GM21390 (cell line): Measurements from ENCODE around the gene RIPOR1.

Experiments used
- ATAC-seq: cut with Tn5 transposase; IDR thresholded peaks from one replicate; pipeline ENCODE4 v1.9.1; 2021; ENCODE audit not compliant: unreplicated experiment

The RIPOR1 gene

DNA sequence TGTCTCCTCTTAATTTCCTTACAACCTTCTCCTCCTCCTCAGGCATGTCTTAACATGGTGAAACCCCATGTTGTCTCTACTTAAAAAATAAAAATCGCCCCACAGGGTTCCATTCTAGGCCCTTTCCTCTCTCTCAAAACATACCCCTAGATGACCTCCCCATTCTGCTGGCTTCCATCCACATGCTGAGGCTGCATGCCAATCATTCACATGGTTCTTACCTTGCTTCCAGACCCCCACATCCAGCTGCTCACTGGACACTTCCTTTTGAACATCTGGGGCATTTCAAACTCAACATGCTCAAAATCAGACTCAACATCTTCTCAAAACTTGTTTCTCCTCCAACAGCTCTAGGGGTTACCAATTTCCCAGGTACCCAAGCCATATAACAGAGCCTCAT lies 21.3 kb downstream of the RIPOR1 start:
- ATAC-seq, result no peak

DNA sequence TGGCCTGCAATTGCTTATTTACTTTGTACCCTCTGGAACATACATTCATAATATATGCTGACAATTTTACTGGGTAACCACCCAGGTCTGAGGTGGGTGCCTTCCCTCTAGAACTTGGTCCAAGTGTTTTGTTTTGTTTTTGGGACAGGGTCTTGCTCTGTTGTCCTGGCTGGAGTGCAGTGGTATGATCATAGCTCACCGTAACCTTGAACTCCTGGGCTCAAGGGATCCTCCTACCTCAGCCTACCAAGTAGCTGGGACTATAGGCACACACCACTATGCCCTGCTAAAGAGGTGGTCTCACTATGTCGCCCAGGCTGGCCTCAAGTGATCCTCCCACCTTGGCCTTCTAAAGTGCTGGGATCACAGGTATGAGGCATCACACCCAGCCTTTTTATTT lies 22.5 kb downstream of the RIPOR1 start:
- ATAC-seq, result no peak

DNA sequence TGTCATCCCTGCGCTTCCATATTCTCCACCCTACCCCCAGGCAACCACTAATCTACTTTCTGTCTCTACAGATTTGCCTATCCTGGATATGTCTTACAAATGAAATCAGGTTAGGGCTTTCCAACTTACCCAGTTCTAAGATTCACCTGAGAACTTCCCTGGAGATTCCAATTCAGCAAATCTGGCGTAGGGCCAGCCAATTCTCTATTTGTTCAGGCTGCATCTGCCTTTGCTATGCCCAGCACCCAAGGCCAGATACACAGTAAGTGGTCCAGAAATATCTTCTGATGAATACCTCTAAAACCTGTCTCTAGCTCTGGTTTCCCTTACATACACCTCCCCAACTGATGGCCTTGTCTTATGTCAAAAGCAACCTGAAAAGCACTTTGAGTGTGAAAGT lies 23.3 kb downstream of the RIPOR1 start:
- ATAC-seq, result no peak

DNA sequence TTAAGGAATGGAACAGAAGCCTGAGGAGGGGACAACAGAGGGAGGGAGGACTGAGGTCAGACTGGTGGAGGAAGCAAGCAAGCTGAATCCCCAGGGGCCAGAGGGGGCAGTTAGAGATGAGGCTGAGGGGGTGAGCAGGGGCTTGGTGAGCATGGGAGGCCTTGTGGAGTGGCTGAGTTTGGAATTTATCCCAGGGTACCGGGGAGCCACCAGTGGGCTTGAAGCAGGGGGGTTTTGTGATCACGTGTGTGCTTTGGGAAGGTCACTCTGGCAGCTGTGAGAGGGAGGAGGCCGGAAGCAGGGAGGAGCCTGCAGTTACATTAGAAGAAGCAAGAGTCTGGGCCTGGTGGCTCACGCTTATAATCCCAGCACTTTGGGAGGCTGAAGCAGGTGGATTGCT lies 23.8 kb downstream of the RIPOR1 start:
- no peak for ATAC-seq

DNA sequence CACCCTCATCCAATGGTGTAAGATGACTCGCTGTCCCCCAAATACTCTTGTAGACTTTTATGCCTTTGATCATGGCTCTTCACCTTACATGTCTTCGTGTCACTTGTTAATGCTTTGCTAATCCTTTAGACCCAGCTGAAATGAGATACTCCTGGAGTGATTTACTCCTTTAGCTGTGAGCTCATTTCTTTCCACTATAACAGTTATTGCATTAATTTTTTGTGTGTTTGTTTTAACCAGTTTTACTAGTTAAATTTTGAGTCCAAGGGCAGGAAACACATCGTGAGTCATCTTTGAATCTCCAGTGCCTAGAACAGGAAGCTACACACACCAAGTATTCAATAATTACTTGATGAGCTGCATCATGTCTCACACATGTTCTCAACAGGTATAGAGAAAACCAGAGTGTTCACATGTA lies 27.2 kb downstream of the RIPOR1 start:
- no peak for ATAC-seq

DNA sequence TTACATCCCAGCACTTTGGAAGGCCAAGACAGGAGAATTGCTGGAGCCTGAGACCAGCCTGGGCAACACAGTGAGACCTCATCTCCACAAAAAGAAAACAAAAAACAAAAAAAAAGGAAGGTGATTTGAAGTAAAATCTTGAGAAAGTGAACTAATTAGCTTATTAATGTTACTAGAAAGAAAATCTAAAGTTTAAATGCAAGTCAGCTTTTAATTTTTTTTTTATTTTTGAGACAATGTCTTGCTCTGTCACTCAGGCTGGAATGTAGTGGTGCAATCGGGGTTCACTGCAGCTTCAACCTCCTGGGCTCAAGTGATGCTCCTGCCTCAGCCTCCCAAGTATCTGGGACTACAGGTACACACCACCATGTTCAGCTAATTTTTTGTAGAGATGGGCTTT lies 30.2 kb downstream of the RIPOR1 start:
- no peak for ATAC-seq

DNA sequence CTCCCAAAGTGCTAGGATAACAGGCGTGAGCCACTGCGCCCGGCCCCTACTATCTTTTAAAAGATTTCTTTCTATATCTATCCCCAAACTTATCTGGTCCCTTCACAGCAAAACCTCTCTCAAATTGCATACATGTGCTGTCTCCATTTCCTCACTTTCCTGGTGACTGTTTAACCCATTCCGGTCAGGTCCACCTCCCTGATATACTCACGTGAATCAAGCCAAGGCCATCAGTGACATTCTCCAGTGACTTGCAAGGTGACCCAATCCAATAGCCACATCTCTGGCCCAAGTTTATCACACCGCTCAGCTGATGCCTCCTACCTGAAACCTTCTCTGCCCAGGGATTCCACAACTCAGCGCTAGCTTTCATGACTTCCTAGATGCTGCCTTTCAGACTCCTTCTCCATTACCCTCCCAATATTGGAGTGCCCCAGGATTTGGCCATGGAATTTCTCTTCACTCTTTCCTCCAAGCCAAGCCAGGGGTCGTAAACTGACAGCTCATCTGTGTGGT lies 32.3 kb downstream of the RIPOR1 start:
- ATAC-seq, result no peak

DNA sequence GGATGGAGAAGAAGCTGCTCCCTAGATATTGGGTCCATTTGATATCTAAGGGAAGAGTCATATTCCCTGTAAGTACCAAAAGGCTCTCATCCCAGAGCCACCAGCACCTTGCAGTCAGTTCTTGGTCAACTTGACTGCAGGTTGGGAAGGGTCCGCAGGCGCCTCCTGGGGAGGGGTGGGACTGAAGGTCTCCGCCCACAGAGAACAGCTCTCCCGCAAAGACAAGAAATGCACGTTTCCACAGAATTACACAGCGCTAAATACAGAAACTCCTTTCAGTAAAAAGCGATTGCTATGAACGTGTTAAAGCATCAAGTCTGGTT lies 32.8 kb downstream of the RIPOR1 start:
- ATAC-seq, result no peak

DNA sequence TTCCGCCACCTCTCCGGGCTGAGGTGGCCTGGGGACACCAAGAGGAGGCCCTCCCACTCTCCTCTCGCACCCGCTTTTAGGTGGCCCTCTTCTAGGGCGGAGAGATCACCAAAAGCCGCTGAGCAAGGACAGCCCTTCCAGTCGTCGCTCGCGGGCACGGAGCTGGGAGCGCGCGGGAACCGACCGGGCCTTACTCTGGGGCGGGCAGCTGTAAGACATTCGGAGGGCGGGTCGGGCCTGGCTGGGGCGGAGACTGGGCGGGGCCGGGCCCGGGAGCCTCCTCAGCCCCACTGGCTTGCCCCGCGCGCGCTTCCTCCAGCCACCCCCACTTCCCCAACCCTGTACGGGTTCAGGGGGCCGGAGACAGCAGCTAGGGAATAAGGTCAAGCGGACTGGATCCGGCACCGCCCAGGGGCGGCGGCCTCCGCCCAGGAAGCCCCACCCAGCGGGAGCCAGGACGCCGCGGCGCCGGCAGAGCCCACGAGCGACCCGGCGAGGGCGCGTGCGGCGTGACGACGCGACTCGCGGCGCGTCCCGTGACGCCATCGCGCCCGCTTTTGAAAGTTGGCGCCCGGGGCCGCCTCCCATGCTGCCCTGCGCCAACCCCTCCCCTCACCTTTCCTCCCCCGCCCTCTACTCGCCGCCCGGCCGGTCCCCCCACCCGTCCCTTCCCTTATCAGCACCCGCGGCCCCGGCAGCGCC lies 33.3 kb downstream of the RIPOR1 start:
- peak; percentile 77 for ATAC-seq

DNA sequence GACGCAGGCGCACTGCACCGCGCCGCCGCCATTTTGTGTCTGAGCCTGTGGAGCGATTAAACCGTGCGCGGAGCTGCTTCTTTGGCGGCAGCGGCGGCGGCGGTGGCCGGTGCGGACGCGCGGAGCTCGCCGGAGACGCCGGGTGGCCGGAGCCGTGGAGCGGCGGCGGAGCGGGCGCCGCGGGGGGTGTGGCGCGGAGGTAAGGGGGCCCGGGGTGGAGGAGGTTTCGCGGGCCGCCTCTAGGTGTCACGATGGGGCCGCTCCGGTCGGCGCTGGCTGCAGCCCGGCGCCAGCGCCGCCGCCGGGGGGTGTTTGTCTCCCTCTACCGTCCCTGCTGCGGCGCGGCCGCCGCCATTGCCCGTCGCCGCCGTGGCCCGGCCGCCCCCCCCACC lies 33.9 kb downstream of the RIPOR1 start, which contains the start of gene CTCF:
Gene CTCF, plus strand, starts transcription at position 1 of the 392 bp plus-strand sequence. CDS start 48,307 bp downstream, outside the sequence.
- peak; percentile 43 for ATAC-seq

DNA sequence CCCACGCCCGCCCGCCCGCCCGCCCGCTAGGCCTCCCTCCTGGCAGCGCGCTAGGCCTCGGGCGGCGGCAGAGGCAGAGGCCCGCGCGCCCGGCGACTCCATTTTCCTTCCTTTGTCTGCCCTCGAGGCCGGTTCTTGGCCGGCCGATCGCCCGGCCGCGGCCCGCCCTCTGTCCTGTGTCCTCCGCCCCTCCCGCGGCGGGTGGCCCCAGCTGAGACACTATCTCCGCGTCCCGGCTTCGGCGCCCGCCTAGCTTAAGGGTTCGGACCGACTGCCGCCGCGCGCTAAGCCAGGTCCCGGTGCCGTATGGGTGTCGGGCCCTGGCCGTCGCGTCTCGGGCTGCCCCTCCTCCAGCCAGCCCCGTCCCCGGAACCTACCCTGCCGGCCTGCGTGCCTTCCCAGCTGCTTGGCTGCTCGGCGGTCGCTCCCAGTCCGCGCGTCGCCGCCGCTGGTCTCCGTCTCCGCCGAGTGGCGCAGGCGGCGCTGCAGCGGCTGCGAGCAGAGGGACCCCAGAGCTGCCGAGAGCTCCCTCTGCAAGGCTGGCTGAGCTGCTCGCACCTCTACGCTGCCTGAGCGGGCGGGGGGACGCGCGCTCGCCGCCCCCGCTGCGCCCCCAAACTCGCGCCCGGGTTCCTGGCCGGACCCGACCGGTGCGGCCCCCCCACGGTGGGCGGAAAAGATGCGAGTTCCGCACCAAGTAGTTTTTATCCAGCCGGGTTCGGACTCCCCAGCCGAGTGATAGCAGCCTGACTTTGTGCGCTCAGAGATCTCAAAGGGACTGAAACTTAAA lies 34.5 kb downstream of the RIPOR1 start:
- peak; percentile 9 for ATAC-seq

DNA sequence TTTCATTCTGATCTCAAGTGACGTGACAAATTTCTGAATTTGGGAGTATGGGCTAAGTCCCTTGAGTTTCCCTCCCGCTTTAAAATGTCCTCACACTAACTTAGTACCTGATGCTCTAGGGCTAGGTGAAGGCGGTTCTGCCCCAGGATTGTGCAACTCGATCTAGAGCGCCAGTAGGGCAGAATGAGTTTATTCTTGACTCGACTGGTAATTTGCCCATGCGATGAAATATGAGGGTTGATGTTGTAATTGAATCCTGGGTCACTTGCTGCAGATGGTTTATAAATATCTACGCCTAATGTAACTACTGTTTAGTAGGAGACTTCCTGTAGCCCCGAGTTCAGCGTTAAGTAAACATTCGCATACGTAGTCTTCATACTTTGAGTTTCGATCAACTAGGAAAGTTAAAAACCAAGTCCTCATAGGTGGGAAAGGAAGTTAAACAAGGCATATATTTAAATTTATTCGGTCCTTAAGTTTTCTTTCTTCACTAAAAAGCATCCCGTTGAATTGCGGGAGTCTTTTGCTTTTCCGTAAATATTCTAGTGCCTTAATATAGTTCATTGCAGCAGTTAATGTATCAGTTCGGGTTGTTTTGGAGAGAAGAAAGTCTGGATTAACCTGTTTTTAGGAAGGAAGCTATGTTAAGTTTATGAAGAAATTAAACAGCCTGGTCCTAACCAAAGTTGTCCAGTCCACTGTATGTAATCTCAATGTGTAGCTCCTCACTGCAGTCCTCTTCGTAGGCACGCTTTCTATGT lies 35.3 kb downstream of the RIPOR1 start:
- no peak for ATAC-seq

DNA sequence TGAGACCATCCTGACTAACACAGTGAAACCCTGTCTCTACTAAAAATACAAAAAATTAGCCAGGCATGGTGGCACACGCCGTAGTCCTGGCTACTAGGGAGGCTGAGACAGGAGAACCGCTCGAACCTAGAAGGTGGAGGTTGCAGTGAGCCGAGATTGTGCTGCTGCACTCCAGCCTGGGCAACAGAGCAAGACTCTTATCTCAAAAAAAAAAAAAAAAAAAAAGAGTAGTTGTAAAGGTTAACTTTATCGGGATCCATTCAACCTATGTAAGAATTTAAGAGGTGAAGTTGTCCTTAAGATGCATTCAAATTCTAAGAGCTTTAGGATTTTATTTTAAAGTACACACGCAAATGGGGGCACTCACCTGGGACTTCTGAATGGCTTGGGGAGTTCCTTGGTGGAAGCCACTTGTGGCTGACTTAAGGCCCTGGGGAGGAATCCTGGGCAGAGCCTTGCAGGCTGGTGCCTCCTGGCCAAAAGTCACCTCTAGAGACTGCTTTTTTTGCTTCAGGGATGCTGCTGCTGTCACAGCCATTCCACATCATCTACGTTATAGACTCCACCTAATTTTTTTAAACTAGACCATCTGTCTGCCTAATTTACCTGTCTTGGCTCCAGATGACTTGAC lies 37.0 kb downstream of the RIPOR1 start:
- ATAC-seq, result no peak

DNA sequence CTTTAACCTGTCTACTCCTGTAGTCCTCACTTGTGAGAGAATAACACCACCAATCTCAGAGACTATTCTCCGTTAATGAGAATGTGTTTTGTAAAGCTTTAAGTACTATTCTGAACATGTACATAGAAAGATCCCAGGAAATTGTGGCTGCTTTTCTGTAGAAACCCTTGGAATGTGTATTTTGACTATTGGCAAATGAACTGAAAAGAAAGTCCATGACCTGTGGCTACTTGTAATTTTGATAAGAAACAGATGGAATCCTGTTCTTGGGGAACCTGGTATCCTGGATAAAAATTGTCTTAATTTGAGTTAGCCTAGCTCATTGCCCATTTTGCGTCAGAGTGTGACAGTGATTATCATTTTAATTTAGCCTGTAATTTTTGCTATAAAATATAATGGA lies 42.8 kb downstream of the RIPOR1 start:
- no peak for ATAC-seq

DNA sequence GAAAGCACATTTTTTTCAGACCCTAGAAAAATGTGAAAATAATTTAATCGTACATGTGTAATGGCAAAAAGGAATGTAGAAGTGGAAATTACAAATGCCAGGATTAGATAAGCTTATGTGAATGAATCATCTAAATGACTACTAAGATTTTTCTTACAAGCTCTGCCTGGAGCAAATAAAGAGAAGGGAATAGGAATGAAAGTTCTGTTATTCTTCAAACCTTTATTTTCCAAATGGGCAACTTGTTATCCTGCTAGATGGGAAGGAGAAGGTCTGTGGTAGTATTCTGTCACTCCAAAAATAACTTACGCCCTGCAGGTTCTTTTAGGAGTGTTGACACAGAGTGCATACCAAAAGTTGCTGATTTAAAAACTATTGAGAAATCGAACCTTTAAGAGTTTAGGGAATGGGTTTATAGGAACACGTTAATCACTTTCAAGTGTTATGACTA lies 43.4 kb downstream of the RIPOR1 start:
- ATAC-seq, result no peak

DNA sequence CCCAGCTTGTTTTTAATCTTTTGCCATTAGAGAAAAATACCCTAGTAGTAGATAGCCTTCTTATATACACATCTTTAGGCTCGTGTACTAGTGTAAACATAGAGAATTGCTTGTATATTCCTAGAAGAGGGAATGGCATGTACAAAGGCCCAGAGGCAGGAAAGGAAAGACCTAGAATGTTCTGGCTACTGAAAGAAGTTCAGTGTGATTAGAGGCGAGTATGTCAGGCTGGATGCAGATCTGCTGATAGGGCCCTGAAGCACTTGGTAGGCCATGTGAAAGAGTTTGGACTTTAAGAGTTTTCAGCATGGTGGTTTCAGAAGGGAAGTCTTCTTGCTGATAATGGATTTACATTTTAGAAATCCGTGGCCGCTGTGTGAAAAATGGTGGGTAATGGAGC lies 51.1 kb downstream of the RIPOR1 start:
- ATAC-seq, result no peak

DNA sequence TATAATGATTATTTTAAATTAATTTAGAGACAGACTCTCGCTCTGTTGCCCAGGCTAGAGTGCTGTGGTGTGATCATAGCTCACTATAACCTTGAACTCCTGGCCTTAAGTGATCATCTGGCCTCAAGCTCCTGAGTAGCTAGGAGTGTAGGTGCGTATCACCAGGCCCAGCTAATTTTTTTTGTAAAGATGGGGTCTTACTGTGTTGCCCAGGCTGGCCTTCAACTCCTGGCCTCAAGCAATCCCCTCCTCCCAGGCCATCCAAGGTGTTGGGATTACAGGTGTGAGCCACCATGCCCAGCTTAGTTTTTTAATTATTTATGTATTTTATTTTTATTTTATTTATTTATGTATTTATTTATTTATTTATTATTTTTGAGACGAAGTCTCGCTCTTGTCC lies 51.6 kb downstream of the RIPOR1 start:
- no peak for ATAC-seq

DNA sequence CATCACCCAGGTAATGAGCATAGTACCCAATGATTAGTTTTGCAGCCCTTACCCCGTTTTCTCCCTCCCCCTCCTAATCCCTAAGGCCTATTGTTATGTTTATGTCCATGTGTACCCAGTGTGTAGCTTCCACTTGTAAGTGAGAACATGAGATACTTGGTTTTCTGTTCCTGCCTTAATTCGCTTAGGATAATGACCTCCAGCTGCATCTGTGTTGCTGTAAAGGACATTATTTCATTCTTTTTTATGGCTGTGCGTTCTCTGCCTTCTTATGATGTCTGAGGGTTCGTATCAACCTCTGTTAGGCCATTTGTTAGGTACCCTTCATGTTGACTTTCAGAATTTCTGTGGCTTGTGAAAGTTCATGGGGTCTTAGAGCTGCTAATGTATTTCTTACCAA lies 64.7 kb downstream of the RIPOR1 start:
- ATAC-seq, result no peak

DNA sequence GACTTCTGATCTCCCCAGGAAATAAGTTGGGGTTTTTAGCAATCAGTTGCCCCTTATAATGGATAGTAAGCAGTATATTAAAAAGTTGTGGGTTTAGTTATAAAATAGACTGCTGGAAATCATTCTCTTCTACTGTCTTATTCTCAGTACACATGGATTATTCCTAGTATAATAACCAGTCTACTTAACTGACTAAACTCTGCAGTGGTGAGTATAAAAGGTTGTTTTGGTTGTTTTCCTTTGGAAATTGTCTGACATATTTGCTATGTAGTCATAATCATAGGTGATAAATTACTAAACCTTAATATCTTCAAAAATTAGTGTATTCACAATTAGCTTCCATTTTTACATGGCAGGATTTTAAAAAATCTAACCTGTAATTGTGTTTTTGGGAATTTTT lies 65.1 kb downstream of the RIPOR1 start:
- no peak for ATAC-seq

DNA sequence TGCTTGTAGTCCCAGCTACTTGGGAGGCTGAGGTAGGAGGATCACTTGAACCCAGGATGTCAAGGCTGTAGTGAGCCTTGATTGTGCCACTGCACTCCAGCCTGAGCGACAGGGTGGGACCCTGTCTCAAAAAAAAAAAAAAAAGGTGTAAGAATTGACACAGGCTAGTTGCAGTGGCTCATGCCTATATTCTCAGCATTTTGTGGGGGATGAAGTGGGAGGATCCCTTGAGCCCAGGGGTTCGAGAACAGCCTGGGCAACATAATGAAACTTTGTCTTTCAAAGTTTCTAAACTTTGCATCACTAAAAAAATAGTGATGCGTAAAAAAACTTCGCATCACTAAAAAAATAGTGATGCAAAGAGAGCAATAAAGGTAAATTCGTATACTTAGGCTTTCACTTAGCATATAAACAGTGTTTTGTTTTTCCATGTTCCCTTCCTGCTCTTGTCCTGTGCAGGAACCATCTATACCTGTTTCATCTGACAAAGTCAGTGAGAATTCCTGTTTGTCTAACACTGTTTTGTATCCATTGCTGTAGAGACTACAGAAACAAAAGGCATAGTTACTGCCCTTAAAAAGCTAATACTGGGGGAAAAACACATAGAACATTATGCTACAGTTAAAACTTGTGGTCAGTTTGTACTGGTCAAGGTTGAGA lies 65.8 kb downstream of the RIPOR1 start:
- ATAC-seq, result no peak

DNA sequence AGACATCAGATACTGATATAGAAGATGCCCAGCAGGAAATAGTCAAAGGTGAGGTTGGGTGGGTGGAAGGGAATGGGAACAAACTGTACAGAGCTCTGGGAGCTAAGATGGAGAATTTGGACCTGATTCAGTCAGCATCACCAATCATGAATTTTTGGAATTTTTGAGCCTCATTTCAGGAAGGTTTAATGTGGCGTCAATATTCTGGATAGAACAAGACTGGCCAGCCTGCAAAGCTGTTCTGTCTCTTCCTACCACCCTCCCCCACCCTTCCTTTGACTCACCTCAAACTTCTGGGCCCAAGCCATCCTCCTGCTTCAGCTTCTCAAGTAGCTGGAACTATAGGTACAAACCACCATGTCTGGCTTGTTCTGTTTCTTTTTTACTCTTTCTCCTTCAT lies 66.3 kb downstream of the RIPOR1 start:
- ATAC-seq, result no peak
